ENCODE results near the gene PTPRCAP.
"Not testable (repeated sequence)": the region's sequence is repeated elsewhere in the genome, so short reads cannot be mapped to it uniquely, and the experiment has no call there.

PTPRCAP gene, protein sequence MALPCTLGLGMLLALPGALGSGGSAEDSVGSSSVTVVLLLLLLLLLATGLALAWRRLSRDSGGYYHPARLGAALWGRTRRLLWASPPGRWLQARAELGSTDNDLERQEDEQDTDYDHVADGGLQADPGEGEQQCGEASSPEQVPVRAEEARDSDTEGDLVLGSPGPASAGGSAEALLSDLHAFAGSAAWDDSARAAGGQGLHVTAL

DNA sequence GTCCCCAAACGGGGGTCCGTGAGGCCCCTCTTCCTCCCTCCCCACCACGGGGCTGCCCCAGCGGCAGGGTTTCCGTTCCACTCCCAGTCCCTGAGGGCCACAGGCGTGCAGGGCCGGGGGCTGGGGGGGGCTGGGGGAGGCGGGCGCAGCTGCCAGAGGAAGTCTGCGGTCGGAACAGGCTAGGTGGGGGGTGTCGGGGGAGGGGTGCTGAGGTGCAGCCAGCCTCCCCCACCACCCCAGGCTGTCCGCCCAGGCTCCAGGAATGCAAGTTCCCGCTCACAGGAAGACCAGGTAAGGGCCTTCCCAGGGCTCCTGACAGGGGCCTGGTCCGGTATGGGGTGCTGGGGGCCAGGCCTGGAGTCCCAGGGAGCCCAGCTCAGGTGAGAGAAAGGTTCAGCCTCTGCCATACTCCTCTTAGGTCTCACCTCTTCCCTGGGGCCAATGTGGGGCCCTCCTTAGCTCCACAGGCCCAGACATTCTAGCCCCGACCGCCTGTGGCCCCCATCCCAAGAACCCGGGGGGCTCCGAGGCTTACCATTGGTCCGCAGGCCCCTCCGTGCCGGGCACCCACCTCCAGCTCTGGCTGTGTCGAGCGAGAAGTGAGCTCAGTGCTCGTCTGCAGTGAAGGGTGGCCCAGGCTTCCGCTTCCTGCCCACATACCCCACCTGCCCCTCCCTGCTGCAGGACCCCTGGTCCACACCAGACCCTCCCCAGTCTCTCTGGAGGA lies at the start of gene PTPRCAP:
Gene PTPRCAP (minus strand): TSS at position 601 of the 727 bp plus-strand sequence. CDS start 63 bp downstream, at position 538.
- no peak for DNase-seq (ENCODE audit: low read depth, low spot score)

DNA sequence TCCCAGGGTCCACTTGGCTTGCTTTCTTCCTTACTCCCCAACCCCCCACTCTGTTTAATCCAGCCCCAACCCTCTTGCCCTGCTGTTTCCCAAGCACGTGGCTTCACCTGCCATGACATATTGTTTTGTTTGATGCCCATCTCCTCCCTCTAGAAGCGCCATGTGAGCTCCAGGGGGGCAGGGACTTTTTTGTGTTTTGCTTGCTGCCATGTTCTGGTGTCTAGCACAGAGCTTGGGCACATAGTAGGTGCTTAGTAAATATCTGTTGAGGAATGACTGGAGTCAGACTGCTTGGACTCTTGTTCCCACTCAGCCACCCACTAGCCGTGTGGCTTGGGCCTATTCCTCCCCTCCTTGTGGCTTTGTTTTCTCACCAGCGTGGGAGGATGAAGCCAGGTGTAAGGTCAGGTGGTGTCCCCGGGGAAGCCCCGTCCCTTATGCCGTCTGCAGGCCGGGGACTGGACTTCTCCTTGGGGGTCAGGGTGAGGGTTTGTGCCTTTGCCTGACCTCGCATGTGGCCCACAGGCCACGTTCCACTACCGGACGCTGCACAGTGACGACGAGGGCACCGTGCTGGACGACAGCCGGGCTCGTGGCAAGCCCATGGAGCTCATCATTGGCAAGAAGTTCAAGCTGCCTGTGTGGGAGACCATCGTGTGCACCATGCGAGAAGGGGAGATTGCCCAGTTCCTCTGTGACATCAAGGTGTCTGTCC lies 49.2 kb upstream of the PTPRCAP start:
- no peak for DNase-seq (ENCODE audit: low read depth, low spot score)

DNA sequence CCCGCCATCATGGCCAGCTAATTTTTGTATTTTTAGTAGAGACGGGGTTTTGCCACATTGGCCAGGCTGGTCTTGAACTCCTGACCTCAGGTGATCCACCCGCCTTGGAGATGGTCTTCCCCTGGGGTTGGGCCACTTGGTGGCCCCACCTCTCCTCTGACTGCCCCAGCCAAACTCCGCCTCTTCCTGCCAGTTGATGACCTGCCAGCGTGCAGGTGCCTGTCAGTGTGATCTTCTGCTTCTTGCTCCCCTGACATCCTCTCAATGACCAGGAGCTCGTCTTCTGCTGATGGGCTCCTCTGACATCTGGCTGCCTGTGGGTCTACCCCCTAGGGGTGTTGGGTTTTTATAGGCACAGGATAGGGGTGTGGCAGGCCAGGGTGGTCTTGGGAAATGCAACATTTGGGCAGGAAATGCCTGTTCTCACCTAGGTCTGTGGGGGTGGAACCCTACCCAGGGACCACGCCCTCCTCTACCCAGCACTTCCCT lies 48.4 kb upstream of the PTPRCAP start:
- DNase-seq (ENCODE audit: low read depth, low spot score) = not testable (repeated sequence)

DNA sequence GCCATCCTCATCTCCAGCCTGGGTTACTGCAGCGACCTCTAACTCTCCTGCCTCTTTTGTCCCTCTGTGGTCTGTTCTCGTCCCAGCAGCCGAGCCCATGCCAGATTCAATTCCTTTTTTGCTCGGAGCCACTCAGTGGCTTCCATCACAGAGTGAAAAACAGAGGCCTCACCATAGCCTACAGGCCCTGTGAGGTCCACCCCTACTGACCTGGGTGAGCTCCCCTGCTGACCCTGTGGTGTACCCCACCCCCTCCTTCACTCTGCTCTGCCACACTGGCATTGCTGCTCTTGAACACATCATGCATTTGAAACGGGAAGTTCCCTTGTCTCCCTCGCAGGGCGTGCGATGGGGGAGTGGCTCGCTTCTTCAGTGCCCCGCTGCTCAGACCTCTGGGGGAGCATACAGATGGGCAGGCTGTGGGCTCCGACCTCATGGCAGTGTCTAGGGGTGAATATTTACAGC lies 47.4 kb upstream of the PTPRCAP start:
- DNase-seq (ENCODE audit: low read depth, low spot score) = peak; percentile 46

DNA sequence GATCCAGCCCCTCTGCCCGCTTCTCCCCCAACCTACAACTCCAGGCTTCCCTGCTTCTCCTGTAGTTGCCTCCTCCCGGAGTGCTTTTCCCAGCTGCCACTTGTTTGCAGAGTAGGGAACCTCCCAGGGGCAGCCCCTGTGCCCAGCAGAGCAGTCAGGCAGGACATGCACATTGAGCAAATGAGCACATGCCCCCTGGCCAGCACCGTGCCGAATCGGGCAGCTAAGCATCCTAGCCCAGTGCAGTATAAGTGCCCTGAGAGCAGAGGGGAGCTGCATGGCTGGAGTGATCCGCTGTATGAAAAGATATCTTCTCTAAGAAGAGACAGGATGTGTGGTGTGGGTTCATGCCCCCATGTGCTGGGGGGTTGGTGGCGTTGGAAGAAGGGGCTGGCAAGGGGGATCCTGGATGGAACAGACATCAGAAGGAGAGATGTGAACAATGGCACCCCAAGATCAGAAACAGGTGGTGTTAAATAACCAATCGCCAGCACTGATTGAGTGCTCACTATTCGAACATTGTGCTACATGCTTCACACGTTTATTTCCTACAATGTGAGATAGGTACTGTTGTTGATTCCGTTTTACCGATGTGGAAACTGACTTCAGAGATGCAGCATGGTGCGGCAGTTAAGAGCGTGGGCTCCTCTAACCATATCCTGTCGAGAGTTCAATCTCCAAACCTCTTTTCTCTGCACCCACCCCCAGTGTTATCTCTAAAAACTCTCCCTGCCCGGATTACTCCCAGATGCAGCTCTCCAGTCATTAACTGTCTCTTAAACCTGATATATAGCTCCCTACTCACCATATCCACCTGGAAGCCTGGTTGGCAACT lies 46.6 kb upstream of the PTPRCAP start:
- DNase-seq (ENCODE audit: low read depth, low spot score) = no peak

DNA sequence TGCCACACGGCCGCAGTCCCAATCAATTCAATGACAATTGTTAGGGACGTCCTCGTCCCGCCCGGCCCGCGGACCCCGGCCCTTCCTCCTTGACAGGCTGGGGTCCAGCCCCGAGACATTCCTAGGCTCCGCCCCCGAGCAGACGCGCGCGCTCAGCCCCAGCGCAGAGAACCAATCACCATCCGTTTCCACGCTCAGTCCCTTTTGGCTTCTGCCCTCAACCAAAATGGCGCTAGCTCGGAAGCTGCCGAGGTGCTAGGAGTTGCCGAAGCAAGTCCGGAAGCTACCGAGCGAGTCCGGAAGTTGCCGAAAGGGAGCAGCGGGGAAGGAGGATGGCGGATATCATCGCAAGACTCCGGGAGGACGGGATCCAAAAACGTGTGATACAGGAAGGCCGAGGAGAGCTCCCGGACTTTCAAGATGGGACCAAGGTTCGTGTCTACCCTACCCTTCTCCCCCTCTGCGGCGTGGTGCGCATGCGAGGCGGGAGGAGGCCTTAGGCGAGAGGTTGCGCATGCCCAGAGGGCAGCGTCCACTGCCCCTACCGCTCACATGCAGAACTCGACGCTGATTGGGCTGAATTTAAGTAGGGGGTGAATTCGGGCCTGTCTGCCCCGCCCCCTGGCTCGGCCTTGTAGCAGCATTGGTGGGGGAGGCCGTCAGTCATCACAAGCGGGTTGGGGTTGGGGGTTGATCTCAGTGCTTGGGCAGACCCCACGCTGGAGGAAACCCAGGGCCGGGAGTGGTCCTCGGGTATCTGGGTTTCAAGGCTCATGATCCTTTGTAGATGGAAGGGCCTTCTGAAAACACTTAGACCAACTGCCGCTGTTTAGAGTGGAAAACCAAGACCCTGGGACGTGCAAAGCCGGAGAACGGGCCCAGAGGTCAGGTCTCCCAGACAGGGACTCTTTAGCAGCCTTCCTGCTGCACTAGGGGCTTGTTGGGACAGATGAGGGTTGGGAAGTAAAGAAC lies 45.6 kb upstream of the PTPRCAP start, which contains the start of gene AIP:
Gene AIP (plus strand): TSS at position 200 of the 972 bp plus-strand sequence. CDS start 133 bp downstream, at position 333.
- DNase-seq (ENCODE audit: low read depth, low spot score) = peak; percentile 95

DNA sequence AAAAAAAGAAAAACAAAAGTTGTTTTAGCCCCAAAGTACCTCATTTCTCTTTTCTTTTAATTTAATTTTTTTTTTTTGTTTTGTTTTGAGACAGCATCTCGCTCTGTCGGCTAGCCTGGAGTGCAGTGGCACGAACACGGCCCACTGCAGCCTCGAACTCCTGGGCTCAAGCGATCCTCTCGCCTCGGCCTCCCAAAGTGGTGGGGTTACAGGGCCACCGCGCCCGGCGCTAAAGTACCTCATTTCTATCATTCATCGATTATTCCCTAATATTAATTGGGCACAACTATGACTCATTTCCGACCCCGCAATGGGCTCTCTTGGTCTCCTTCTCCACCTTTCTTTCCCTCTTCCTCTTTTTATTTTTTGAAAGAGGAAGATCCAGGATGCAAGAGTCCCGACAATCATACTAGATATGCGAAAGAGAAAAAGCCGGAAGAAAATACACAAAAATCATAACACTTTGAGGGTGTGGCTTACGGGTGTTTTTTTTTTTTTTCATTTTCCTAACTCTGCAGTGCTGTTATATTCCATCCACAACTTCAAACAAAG lies 44.9 kb upstream of the PTPRCAP start:
- DNase-seq (ENCODE audit: low read depth, low spot score) = no peak

DNA sequence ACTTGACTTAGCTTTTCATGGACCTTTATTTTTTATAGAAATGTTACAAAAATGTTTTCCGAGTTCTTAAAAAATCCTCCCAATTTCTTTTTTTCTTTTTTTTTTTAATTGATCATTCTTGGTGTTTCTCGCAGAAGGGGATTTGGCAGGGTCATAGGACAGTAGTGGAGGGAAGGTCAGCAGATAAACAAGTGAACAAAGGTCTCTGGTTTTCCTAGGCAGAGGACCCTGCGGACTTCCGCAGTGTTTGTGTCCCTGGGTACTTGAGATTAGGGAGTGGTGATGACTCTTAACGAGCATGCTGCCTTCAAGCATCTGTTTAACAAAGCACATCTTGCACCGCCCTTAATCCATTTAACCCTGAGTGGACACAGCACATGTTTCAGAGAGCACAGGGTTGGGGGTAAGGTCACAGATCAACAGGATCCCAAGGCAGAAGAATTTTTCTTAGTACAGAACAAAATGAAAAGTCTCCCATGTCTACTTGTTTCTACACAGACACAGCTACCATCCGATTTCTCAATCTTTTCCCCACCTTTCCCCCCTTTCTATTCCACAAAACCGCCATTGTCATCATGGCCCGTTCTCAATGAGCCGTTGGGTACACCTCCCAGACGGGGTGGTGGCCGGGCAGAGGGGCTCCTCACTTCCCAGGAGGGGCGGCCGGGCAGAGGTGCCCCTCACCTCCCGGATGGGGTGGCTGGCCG lies 40.0 kb upstream of the PTPRCAP start:
- not testable (repeated sequence) for DNase-seq (ENCODE audit: low read depth, low spot score)

DNA sequence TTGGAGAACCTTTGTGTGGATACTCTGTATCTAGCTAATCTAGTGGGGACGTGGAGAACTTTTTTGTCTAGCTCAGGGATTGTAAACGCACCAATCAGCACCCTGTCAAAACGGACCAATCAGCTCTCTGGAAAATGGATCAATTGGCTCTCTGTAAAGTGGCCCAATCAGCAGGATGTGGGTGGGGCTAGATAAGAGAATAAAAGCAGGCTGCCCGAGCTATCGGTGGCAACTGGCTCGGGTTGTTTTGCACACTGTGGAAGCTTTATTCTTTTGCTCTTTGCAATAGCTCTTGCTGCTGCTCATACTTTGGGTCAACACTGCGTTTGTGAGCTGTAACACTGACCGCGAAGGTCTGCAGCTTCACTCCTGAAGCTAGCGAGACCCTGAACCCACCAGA lies 39.2 kb upstream of the PTPRCAP start:
- not testable (repeated sequence) for DNase-seq (ENCODE audit: low read depth, low spot score)

DNA sequence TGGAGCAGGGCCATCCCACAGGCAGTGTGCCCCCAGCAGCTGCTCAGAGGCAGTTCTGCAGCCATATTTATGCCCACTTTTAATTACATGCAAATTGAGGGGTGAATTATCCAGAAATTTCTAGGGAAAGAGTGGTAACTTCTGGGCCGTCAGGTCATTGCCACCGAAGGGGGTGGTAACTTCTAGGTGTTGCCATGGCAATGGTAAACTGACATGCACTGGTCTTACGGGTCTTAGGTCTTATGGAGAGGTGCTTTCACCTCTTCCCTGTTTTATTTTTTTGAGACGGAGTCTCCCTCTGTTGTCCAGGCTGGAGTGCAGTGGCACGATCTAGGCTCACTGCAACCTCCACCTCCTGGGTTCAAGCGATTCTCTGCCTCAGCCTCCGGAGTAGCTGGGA lies 35.4 kb upstream of the PTPRCAP start:
- DNase-seq (ENCODE audit: low read depth, low spot score) = no peak

DNA sequence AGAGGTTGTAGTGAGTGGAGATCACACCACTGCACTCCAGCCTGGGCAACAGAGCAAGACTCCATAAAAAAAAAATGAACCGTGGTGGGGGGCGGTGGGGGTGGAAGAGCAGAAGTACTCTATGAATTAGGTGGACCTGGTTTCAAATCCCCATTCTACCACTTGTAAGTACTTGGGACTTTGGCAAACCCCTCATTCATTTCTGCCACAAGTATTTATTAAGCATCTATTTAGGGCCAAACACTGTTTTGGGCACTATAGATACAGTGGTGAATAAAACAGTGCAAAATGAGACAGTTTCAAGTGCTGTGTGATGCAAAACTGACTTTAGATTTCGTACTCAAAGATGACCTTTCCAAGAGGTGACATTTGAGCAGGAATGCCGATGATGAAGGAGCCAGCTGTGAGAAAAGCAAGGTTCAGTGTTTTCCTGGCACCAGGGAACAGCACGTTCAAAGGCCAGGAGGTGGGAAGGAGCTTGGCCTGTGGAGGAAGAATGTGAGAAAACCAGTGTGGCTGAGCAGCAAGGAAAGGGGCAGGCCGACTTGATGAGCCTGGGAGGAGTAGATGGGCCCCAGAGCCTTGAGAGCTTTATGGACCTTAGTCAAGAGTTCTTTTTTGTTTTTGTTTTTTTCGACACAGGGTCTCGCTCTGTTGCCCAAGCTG lies 33.0 kb upstream of the PTPRCAP start:
- DNase-seq (ENCODE audit: low read depth, low spot score) = no peak

DNA sequence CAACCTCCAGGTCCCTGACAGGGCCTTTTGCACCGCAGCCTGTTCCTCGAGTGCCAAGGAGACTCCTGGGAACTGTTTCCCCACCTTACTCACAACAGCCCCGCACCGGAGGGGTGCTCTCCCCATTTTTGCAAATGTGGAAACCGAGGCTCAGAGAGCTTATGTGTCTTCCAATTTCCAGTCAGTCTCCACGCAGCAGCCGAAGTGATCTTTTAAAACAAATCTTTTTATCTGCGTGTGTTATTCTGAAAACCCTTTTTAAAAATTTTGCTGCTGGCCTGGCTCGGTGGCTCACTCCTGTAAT lies 32.0 kb upstream of the PTPRCAP start:
- no peak for DNase-seq (ENCODE audit: low read depth, low spot score)

DNA sequence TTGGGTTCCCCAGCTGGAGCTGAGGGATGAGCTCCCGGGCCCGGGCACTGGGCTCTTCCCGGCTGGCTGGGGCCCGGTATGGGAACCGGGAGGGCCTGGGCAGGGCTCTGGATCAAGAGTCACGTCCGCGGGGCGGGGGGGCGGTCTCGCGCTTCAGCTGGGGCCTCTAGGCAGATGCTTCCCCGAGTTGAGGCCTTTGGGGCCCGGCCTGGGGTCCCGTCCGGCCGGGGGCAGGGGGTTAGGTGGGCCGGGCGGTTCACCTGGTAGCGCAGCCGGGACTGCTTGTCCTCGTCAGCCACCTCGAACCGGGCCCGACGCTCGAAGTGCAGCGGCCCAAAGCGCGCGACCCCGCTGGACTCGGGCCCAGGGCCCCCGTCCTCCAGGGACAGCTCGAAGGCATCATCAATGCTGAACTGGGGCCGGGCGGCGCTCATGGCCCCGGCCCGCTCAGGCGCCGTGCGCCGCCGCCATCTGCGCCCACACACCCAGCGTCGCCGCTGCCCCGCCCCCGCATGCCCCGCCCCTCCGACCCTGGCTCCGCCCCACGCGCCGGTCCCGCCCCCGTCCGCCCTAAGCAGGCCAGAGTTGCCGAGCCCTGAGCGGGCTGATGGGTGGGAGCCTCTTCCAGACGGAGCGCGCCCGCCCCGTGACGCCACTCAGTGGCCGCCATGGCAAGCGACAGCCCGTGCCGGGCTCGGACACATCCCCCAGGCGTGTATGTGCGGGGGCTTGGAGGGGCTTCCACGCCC lies 31.5 kb upstream of the PTPRCAP start, which contains the start of gene TMEM134:
Gene TMEM134 (minus strand): TSS at position 493 of the 749 bp plus-strand sequence. CDS start 59 bp downstream, at position 434.
- peak; percentile 85 for DNase-seq (ENCODE audit: low read depth, low spot score)

DNA sequence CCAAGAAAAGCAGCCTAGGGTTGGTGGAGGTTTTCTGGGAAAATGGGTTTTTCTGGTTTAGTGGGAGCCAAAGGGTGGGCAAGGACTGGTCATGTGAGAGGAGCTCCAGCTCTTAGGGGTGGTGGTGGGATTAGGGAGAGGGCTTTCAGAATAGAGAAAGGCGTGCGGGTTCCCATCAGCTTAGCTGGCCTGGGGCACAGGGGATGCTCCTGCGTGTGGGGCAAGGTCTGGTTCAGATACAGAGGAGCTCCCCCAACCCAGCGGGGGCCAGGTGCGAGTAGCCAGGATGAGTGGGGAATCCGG lies 30.9 kb upstream of the PTPRCAP start:
- DNase-seq (ENCODE audit: low read depth, low spot score) = no peak

DNA sequence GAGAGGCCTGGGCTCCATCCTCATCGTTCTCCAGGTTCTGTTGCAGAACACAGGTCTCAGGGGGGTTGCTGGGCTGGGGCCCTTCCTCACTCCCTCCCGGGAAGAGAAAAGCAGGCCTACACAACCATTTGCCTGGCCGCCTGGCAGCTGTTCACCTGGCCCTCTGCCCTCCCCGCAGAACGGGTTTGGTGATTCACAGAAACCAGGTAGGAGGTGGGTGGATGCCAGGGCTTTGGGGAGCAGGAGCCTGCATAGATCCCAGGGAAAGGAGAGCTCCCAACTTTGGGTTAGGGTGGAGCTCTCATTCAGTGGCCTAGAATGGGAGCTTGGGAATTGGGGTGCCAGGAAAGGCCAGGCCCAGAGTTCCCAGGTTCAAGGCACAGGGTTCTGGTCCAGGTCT lies 30.6 kb upstream of the PTPRCAP start:
- DNase-seq (ENCODE audit: low read depth, low spot score) = no peak

DNA sequence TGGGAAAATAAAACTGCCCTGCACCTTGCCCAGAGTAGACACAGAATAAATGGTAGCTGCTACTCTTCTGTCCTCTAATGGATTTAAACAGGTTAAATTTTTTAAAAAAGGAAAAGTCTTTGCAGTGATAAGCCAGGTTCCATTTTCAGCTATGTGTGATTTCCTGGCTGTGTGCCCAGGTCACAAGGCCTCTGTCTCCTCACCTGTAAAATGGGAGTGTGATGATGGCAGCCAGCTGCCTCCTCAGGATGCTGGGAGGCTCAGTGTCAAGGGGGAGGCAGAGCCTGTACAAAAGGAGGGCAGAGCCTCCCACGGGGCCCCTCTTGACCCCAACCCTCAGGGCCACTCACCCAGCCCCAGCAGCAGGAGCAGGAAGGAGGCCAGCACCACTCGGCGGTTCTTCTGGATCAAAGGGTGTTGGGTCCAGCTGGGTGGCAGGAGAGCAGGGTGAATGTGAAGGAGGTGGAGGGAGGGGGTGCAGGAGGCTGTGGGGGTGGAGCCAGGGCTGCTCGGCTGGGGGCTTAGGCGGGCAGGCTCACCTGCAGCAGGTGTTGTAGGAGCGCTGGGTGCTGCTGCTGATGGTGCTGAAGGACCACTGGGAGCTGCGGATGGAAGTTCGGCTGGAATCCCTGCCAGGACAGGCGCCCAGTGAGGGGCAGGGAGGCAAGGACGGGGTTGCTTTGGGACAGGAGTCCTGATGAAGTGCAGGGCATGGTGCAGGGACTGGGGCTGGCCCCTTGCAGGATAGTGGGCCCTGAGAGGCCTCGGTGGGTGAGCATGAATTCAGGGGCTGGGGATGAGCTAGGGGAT lies 29.7 kb upstream of the PTPRCAP start:
- no peak for DNase-seq (ENCODE audit: low read depth, low spot score)

DNA sequence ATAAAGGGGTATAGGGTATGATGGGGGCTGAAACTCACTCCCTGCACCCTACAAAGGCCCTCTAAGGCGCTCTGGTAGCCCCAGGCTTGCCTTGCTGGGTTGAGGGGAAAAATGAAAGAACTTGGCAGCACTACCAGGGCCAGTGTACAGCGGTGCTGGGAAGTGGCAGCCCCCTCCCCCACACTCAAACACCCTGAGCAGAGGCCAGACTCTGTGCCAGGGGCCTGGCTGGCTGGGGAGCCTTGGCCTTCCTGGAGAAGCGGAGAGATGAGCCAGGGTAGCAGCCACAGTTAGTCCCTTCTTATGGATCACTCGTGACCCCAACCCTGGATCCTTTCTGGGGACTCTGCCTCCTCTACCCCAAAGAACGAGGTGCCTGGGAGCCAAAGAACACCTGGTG lies 28.9 kb upstream of the PTPRCAP start:
- DNase-seq (ENCODE audit: low read depth, low spot score) = no peak

Data from activated CD4-positive, CD25-positive, alpha-beta regulatory T cell treated with anti-CD3 and anti-CD28 coated beads, Interleukin-2, amount 50 U/mL, for 16 hours (primary cell).